ENCODE data around the gene SHOC1. TPM values are rescaled to one million over a fixed set of nuclear protein-coding genes. Genes with fewer than 3 reads are reported as not detected.

The SHOC1 gene
- total RNA-seq, 1 donor from 2014 or later = not detected

GRCh38 chr9:111805830-111806241, 11.1 kb upstream of the SHOC1 start:
- H3K27ac Mint-ChIP-seq = no peak overlapping the region
- TF ChIP-seq, protein P1, sequence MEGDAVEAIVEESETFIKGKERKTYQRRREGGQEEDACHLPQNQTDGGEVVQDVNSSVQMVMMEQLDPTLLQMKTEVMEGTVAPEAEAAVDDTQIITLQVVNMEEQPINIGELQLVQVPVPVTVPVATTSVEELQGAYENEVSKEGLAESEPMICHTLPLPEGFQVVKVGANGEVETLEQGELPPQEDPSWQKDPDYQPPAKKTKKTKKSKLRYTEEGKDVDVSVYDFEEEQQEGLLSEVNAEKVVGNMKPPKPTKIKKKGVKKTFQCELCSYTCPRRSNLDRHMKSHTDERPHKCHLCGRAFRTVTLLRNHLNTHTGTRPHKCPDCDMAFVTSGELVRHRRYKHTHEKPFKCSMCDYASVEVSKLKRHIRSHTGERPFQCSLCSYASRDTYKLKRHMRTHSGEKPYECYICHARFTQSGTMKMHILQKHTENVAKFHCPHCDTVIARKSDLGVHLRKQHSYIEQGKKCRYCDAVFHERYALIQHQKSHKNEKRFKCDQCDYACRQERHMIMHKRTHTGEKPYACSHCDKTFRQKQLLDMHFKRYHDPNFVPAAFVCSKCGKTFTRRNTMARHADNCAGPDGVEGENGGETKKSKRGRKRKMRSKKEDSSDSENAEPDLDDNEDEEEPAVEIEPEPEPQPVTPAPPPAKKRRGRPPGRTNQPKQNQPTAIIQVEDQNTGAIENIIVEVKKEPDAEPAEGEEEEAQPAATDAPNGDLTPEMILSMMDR (IDR thresholded peaks at IDR 0.05; ENCODE audit: unreplicated experiment) = no peak
- H3K27me3 Mint-ChIP-seq (ENCODE audit: low read depth) = peaks cover 32% of the 10 kb centered on the region
- H3K9me3 Mint-ChIP-seq = no peaks in the 10 kb centered on the region
- DNase-seq (ENCODE audit: low spot score in 2 of 2, unreplicated experiment in 2 of 2) = no peak
- H3K36me3 Mint-ChIP-seq = no peaks in the 10 kb centered on the region
- no peak overlapping the region for H3K4me3 Mint-ChIP-seq
- peaks cover 10% of the 10 kb centered on the region for H3K4me1 Mint-ChIP-seq

- TF ChIP-seq, protein P1 (IDR thresholded peaks at IDR 0.05; ENCODE audit: unreplicated experiment) = no peak
- Mint-ChIP-seq H3K4me3 (no peak overlapping the region), H3K36me3 (no peaks in the 10 kb centered on the region), H3K27me3 (ENCODE audit: low read depth) (peaks cover 32% of the 10 kb centered on the region), H3K9me3 (no peaks in the 10 kb centered on the region), H3K4me1 (peaks cover 5% of the 10 kb centered on the region), H3K27ac (no peak overlapping the region)
- DNase-seq (ENCODE audit: low spot score in 2 of 2, unreplicated experiment in 2 of 2) = no peak
These were observed 10.5 kb upstream of the SHOC1 start for GRCh38 chr9:111805262-111805661.

DNA sequence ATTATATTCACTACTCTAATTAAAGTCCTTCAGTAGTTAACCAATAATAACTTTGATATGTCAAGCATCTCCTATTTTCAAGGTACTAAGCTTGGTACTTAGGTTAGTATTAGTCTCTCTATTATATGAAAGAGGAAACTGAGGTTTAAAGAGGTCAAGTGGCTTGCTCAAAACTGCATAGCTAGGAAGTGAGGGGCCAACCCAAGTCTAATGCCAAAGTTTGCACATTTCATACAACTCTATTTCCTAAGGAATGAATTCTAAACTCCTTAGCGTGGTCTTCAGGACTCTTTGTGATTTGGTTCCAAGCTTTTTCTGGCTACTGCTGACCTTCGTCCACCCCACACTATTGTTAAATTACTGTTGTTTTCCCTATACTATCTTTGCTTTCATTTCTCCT, 9.9 kb upstream of the SHOC1 start:
- Mint-ChIP-seq H3K27me3 (ENCODE audit: low read depth) (peaks cover 32% of the 10 kb centered on the region), H3K4me1 (no peaks in the 10 kb centered on the region)

GRCh38 chr9:111803924-111804323, 9.2 kb upstream of the SHOC1 start:
- Mint-ChIP-seq H3K27me3 (ENCODE audit: low read depth) (peaks cover 32% of the 10 kb centered on the region), H3K4me3 (no peak overlapping the region), H3K4me1 (no peaks in the 10 kb centered on the region), H3K36me3 (no peaks in the 10 kb centered on the region), H3K27ac (no peak overlapping the region), H3K9me3 (no peaks in the 10 kb centered on the region)
- TF ChIP-seq, protein P1 (IDR thresholded peaks at IDR 0.05; ENCODE audit: unreplicated experiment) = no peak
- DNase-seq (ENCODE audit: low spot score in 2 of 2, unreplicated experiment in 2 of 2) = no peak

More for the DNA sequence above, 9.9 kb upstream of the SHOC1 start:
- Mint-ChIP-seq H3K27ac (no peak overlapping the region), H3K9me3 (no peaks in the 10 kb centered on the region), H3K36me3 (no peaks in the 10 kb centered on the region), H3K4me3 (no peak overlapping the region)
- no peak for DNase-seq (ENCODE audit: low spot score in 2 of 2, unreplicated experiment in 2 of 2)
- TF ChIP-seq, protein P1 (IDR thresholded peaks at IDR 0.05; ENCODE audit: unreplicated experiment) = no peak

DNA sequence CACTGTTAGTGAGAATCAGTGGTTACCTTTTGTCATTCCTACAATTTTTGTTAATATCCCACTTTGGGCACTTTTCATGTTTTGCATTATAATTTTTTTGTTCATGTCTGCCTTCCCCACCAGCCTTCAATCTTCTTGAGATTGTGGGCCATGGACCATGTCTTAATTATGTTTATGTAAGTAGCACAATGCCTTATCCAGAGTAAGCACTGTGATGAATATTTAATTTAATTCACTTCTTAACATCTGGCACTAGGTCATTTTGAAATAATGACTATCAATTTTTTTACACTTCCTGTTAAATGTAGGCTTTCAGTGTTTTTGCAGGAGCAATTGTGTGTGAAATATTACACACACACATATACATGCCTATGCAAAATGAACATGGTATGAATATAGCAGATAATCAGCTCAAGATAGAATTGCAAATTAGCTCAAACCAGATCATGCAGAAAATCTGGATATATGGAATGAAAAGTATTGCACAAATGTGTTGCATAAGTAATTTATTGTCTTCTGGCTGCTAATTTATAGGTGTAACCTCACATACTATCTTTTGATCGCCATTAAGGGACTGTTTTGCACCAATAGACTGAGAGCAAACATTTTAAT, 5.3 kb upstream of the SHOC1 start:
- TF ChIP-seq, protein P1 (IDR thresholded peaks at IDR 0.05; ENCODE audit: unreplicated experiment) = no peak
- Mint-ChIP-seq H3K9me3 (no peaks in the 10 kb centered on the region), H3K4me3 (no peak overlapping the region), H3K27ac (no peak overlapping the region), H3K36me3 (no peaks in the 10 kb centered on the region), H3K4me1 (no peaks in the 10 kb centered on the region), H3K27me3 (ENCODE audit: low read depth) (peaks cover 7% of the 10 kb centered on the region)
- no peak for DNase-seq (ENCODE audit: low spot score in 2 of 2, unreplicated experiment in 2 of 2)

All from mesothelial cell of epicardium (in vitro differentiated cells).